Gastroesophageal sphincter (tissue), 3 donors: ENCODE results near the gene KCNN3.

Experiments used
- EP300 ChIP-seq: sonication (generic); formaldehyde crosslinking; IDR thresholded peaks from one replicate; pipeline ENCODE4 v1.6.1; 2017; ENCODE audit warnings: antibody characterized with exemption, mild to moderate bottlenecking
- POLR2A ChIP-seq, 2 donors: fragments of 450-650 bp; IDR thresholded peaks; one replicate each; pipeline ENCODE4 v1.6.1; 2017; ENCODE audit warnings: antibody characterized with exemption in 2 of 2, mild to moderate bottlenecking in 2 of 2, moderate library complexity in 1 of 2
- POLR2AphosphoS5 ChIP-seq: sonication (generic); formaldehyde crosslinking; IDR thresholded peaks from one replicate; pipeline ENCODE4 v1.6.1; 2017; ENCODE audit warnings: antibody characterized with exemption
- TF ChIP-seq, protein P1 (sequence below), 4 experiments: fragments of 200-600 bp in 2 of 4; fragments of 450-650 bp in 2 of 4; sonication (generic) in 1 of 4; IDR thresholded peaks; one replicate each; pipeline ENCODE4 v1.5.1; 2017 to 2019; ENCODE audit warnings: antibody characterized with exemption in 4 of 4, mild to moderate bottlenecking in 2 of 4, moderate library complexity in 2 of 4

GRCh38 chr1:154880671-154881070, 10.6 kb upstream of the KCNN3 start:
- TF ChIP-seq EP300 (no peak), POLR2A (IDR thresholded peaks at IDR 0.05) (no peak), POLR2AphosphoS5 (no peak)
- TF ChIP-seq, protein P1, sequence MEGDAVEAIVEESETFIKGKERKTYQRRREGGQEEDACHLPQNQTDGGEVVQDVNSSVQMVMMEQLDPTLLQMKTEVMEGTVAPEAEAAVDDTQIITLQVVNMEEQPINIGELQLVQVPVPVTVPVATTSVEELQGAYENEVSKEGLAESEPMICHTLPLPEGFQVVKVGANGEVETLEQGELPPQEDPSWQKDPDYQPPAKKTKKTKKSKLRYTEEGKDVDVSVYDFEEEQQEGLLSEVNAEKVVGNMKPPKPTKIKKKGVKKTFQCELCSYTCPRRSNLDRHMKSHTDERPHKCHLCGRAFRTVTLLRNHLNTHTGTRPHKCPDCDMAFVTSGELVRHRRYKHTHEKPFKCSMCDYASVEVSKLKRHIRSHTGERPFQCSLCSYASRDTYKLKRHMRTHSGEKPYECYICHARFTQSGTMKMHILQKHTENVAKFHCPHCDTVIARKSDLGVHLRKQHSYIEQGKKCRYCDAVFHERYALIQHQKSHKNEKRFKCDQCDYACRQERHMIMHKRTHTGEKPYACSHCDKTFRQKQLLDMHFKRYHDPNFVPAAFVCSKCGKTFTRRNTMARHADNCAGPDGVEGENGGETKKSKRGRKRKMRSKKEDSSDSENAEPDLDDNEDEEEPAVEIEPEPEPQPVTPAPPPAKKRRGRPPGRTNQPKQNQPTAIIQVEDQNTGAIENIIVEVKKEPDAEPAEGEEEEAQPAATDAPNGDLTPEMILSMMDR (IDR thresholded peaks at IDR 0.05), result no peak
